Heart left ventricle (tissue), 16 donors: Measurements from ENCODE around the gene RXRB. TPM values are rescaled to one million over a fixed set of nuclear protein-coding genes. Genes with fewer than 3 reads are reported as not detected.

Source experiments
- ATAC-seq, 4 donors: fragments of 200-7000 bp; cut with Tn5 transposase; one replicate each; pipeline ENCODE4 v1.9.1; 2020 to 2022; ENCODE audit warnings: moderate library complexity in 4 of 4, mild to moderate bottlenecking in 3 of 4, moderate number of reproducible peaks in 1 of 4
- DNase-seq, 5 donors: peaks; one replicate each; pipeline ENCODE4 v3.0.0-alpha.2; 2020
- H3K27ac ChIP-seq, 12 donors: fragments of 200-600 bp; sonication (generic) in 4 of 12; one replicate each; pipeline versions ENCODE4 v1.5.0 to v1.8.0; 2016 to 2022; ENCODE audit warnings: mild to moderate bottlenecking in 2 of 12
- H3K27me3 ChIP-seq, 9 donors: fragments of 200-600 bp; sonication (generic) in 2 of 9; one replicate each; pipeline versions ENCODE4 v1.5.1 to v1.8.0; 2016 to 2022; ENCODE audit warnings: mild to moderate bottlenecking in 3 of 9
- H3K36me3 ChIP-seq, 9 donors: fragments of 200-600 bp; sonication (generic) in 2 of 9; one replicate each; pipeline versions ENCODE4 v1.5.0 to v1.8.0; 2018 to 2022; ENCODE audit warnings: mild to moderate bottlenecking in 2 of 9
- H3K4me1 ChIP-seq, 12 donors: fragments of 200-600 bp; sonication (generic) in 4 of 12; one replicate each; pipeline versions ENCODE4 v1.5.0 to v1.8.0; 2016 to 2022; ENCODE audit warnings: mild to moderate bottlenecking in 3 of 12
- H3K4me3 ChIP-seq, 12 donors: fragments of 200-600 bp; sonication (generic) in 4 of 12; one replicate each; pipeline versions ENCODE4 v1.5.0 to v1.8.0; 2017 to 2022; ENCODE audit warnings: mild to moderate bottlenecking in 9 of 12, moderate library complexity in 4 of 12
- H3K9me3 ChIP-seq, 12 donors: fragments of 200-600 bp; sonication (generic) in 4 of 12; one replicate each; pipeline versions ENCODE4 v1.5.0 to v1.8.0; 2016 to 2022; ENCODE audit warnings: mild to moderate bottlenecking in 1 of 12
- POLR2A ChIP-seq, 2 donors: fragments of 450-650 bp; IDR thresholded peaks; one replicate each; pipeline ENCODE4 v1.6.1; 2017; ENCODE audit warnings: antibody characterized with exemption in 2 of 2, mild to moderate bottlenecking in 2 of 2, moderate library complexity in 2 of 2
- WGBS, 4 donors: extraction: QIAGEN DNeasy Blood & Tissue Kit in 2 of 4; methylation state at CpG; one replicate each; pipeline versions ENCODE4 v1.1.5 to v1.1.7; 2013 to 2018; 5-methylcytosine and 5-hydroxymethylcytosine counted together
- intact Hi-C, 10 donors: fragments of 100-400 bp; cut with DNase I; formaldehyde crosslinking; loops; one replicate each; pipeline versions ENCODE4 v1.11.1 to v1.14.2; 2022
- long read RNA-seq, 3 donors: library from polyadenylated mRNA; unstranded; transcript quantifications; one replicate each; pipeline ENCODE4 v2.0.0, GENCODE V29; 2020 to 2021
- polyA plus RNA-seq, 2 donors: library from polyadenylated mRNA; stranded (reverse); fragments of 200-250 nt; gene quantifications; one replicate each; pipeline ENCODE4 v1.2.3, GENCODE V29; 2013
- total RNA-seq, 9 donors: library from RNA; depleted of rRNA in 2 of 9; stranded (reverse); fragments of >200 nt in 2 of 9; fragmentation: NEBNext Ultra II Directional in 3 of 9; extraction: Animal tissue kit (Norgen Biotek cat#: 25700) in 3 of 9; gene quantifications; one replicate each; pipeline versions ENCODE4 v1.1.0 to v1.2.4, GENCODE V29; 2016 to 2023
- TF ChIP-seq, protein P1 (sequence below), 12 donors: fragments of 200-600 bp; sonication (generic) in 4 of 12; IDR thresholded peaks; one replicate each; pipeline versions ENCODE4 v1.5.0 to v1.8.0; 2018 to 2022; ENCODE audit warnings: antibody characterized with exemption in 12 of 12, mild to moderate bottlenecking in 5 of 12
- donor health status: ischemic (EF 13 %, LVEDD 7.1; RV severe dilation, severe dysfunction).
- donor health status: healthy with polysubstance abuse.
- donor health status: DM: no; HTN: yes; CAD: no.
- donor health status: DM: no; HTN: no; CAD: no.
- donor health status: ischemic (EF 25% LVEDD 6.9; RV normal size, moderate dysfunction).
- donor health status: ischemic (EF 25% LVEDD 5.7; RV mildly dilated, moderate dysfunction).
- donor health status: healthy.
- donor health status: DM: yes; HTN: yes; CAD: no.
- donor health status: ischemic (EF 35%, LVEDD 5.7; RV mildly dilated, moderate dysfunction).
- donor health status: nonischemic (EF 11% LVEDD 7.7; RV severe dilation, severe dysfunction).
- donor health status: DM: yes; HTN: yes; CAD: no.
- donor health status: PGD.
- donor health status: ischemic (EF 29% LVEDD 5.4; RV normal size, mild dysfunction).
- donor health status: nonischemic (EF 23%, LVEDD 6.1; RV moderate dilation, normal function).

Gene RXRB
- total RNA-seq (10 to 100 TPM; 20.7 to 39.6 (median 33.4) TPM), polyA plus RNA-seq (10 to 100 TPM; 24.6 to 29.8 TPM)
- long read RNA-seq, donor 1, transcript RXRB-201 (10 exons, 2,908 nt), result major isoform, 16 of 44 reads
- long read RNA-seq, donor 1, transcript RXRB-205 (2 exons, 582 nt), result minor isoform, 5 of 44 reads
- long read RNA-seq, donor 1, partial matches to known transcripts, result 8 of 44 reads
- long read RNA-seq, donor 1, other reads (novel, unspliced or antisense), result 11 of 44 reads
- long read RNA-seq, donor 2, partial matches to known transcripts, result 9 of 26 reads
- long read RNA-seq, donor 2, other reads (novel, unspliced or antisense), result 9 of 26 reads
- long read RNA-seq, donor 3, transcript RXRB-202 (10 exons, 2,846 nt), result minor isoform, 8 of 35 reads
- long read RNA-seq, donor 3, transcript RXRB-201 (10 exons, 2,908 nt), result major isoform, 10 of 35 reads
- long read RNA-seq, donor 3, partial matches to known transcripts, result 11 of 35 reads
- long read RNA-seq, donor 3, other reads (novel, unspliced or antisense), result 6 of 35 reads

DNA sequence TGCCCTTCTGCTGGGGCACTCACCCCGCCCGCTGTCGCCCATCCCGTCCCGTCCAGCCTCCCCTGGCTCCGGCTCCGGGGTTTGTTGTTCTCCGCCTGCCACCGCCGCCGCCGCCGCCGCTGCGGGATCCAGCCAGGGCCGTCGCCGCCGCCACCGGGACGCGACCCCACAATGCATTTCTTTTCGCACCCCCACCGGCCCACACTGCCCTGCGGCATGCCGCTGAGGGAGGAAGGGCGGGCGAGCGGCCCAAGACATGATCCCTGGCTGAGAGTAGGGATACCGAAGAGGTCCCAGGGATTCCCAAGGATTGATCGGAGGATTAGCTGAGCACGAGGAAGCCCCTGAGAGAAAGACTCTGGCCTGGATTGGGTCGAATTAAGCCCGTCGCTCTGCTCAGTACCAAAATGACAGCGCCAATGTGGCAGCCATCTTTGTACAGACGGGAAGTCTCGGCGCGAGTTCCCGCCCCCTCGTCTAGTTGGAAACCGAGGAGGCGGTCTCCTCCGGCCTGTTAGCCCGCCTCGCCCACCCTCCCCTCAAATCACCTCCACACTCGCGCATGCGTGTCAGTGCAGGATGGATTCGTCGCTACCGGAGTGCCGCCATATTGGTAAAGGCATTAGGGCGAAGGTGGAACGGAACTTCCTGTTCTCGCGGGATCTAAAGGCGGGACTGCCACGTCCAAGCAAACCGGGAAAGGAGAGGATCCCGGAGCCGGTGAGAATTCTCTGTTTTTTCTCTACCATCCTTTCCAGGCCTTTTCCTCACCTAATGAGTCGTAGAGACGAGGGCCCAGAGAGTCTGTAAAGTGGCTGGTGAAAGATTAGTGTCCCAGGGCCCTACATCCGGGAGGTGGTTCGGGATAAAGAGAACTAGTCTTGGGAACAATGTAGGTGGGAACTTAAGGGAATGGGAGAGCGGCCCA, at the start of gene RXRB, which contains the start of gene SLC39A7:
TSS of gene RXRB (minus strand) at position 447 of the 928 bp plus-strand sequence. CDS start at position 258, 189 bp downstream.
TSS of gene SLC39A7 (plus strand) at position 649 of the 928 bp plus-strand sequence. CDS start 379 bp downstream, outside the sequence.
- ATAC-seq (peak; percentile 86 to 92 (median 88)), DNase-seq (peak; percentile 99 to 100 (median 99))
- TF ChIP-seq, protein P1, sequence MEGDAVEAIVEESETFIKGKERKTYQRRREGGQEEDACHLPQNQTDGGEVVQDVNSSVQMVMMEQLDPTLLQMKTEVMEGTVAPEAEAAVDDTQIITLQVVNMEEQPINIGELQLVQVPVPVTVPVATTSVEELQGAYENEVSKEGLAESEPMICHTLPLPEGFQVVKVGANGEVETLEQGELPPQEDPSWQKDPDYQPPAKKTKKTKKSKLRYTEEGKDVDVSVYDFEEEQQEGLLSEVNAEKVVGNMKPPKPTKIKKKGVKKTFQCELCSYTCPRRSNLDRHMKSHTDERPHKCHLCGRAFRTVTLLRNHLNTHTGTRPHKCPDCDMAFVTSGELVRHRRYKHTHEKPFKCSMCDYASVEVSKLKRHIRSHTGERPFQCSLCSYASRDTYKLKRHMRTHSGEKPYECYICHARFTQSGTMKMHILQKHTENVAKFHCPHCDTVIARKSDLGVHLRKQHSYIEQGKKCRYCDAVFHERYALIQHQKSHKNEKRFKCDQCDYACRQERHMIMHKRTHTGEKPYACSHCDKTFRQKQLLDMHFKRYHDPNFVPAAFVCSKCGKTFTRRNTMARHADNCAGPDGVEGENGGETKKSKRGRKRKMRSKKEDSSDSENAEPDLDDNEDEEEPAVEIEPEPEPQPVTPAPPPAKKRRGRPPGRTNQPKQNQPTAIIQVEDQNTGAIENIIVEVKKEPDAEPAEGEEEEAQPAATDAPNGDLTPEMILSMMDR (IDR thresholded peaks at IDR 0.05), result no peak
- TF ChIP-seq POLR2A (IDR thresholded peaks at IDR 0.05), result peak in 1 of 2 donors; percentile 49
- WGBS, 4 donors, result 0 to 2% (median 1%) methylated on average over 44 to 68 of the region's 68 CpGs
- H3K4me1 ChIP-seq, result peaks cover 10 to 76% (median 54%) of the 10 kb centered on the region in 12 donors
- H3K27ac ChIP-seq, result peak within 1 kb of the TSS; percentile 88 to 100 (median 98)
- intact Hi-C loops, result loop anchor here in 4 of 10 donors (1.0 to 10.0 kb wide), 7 partner anchors 36 to 1006 kb away; partner anchors contain the start of genes GPSM3 (in 1 of the 4), PBX2 (in 1 of the 4) and PHF1 (in 1 of the 4)
- H3K36me3 ChIP-seq, result peaks cover 0 to 54% (median 40%) of the 10 kb centered on the region in 9 donors
- no peaks in the 10 kb centered on the region for H3K9me3 ChIP-seq
- no peaks in the 10 kb centered on the region for H3K27me3 ChIP-seq
- H3K4me3 ChIP-seq, result peak within 1 kb of the TSS; percentile 59 to 98 (median 80)

DNA sequence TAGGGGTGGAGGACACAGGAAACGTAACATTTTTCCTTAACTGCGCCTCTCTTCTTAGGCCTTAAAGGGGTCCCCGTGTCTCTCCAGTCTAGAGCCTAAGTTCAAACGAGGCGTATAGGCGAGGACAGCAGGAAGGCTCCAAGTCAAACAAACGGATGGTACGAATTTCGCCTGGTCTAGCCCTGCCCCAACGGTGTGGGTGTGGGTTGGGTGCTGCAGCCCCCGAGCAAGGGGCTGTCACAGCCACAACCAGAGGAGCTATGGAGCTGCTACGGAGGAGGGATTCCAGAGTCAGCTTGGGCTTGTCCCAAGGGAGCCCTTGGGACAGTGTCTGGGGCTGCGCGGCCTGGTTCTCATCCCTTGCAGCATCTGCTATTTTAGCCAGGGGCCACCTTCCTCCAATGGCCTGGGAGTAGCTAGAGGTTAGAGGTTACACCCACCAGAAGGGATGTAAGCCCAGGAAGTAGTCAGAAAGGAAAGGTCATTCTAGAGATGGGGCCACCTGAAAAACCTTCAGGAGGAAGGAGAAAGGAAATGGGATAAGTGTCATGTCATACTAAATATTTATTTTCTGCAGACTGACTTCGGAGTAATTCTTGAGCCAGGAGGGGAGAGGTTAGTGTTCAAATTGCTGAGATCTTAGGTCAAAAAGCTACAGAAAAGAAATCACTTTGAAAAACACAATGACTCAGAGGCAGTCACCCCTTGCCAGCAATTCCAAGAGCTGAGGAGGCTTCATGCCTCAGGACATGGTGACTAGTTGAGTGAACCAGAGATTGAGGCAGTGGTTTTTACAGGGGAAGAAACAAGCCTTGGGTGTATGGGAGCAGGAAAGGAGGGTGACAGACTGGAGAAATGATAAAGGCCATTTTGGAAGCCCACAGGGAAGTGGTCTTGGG, 49.5 kb upstream of the RXRB start:
- H3K36me3 ChIP-seq, result peaks cover 0 to 40% (median 9%) of the 10 kb centered on the region in 9 donors
- DNase-seq, result peak; percentile 30 to 62 (median 40)
- peak in 3 of 4 donors; percentile 1 to 3 (median 1) for ATAC-seq
- no peaks in the 10 kb centered on the region for H3K27me3 ChIP-seq
- H3K9me3 ChIP-seq, result no peaks in the 10 kb centered on the region
- peaks cover 0 to 31% (median 20%) of the 10 kb centered on the region in 12 donors for H3K4me1 ChIP-seq
- H3K27ac ChIP-seq, result peak overlapping the region; percentile 60 to 98 (median 92)
- intact Hi-C loops, result loop anchor here (1.0 to 10.0 kb wide), 18 partner anchors 38 to 365 kb away; partner anchors contain the start of genes RXRB (in 4 of the 10), SLC39A7 (in 4 of the 10), RING1 (in 3 of the 10) and HSD17B8 (in 2 of the 10)
- 12 to 23% (median 14%) methylated on average over 10 to 15 of the region's 15 CpGs for WGBS, 4 donors
- H3K4me3 ChIP-seq, result peak overlapping the region; percentile 27 to 70 (median 64)
- TF ChIP-seq, protein P1 (IDR thresholded peaks at IDR 0.05), result no peak
- TF ChIP-seq POLR2A (IDR thresholded peaks at IDR 0.05), result no peak
